ENCODE results near the gene CPOX.

DNA sequence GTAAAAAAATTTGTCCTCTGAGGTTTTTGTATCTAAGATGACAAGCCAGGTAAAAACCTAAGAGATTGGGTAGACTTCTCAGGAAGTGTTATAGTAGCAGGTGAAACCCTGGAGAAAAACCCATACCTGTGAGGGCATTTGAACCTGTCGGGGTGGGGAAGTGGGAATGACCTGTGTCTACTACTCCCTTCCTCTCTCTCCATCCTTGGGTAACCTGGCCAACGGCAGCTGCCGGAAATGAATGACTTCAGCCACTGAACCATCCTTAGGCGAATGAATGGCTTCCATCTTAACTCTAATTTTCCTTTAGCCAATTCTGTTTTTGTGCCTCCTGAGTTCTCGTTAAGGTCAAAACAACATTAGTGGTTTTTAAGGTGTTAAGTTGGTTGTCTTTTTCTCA is 44.9 kb downstream of the CPOX start:
- TF ChIP-seq POLR2AphosphoS5 (IDR thresholded peaks at IDR 0.05) (no peak), CTCF (IDR thresholded peaks at IDR 0.05) (no peak), EP300 (IDR thresholded peaks at IDR 0.05) (no peak), POLR2A (IDR thresholded peaks at IDR 0.05; ENCODE audit: low read depth) (no peak)
